Stimulated activated CD4-positive, alpha-beta T cell treated with anti-CD3 and anti-CD28 coated beads, Interleukin-15, amount 100 ng/mL, for 48 hours (primary cell): ENCODE data around the gene ARFGEF2.
"Not testable (repeated sequence)": the region's sequence is repeated elsewhere in the genome, so short reads cannot be mapped to it uniquely, and the experiment has no call there.

Experiments used
- DNase-seq, 2 donors: peaks; one replicate each; pipeline ENCODE4 v3.0.0-alpha.2; 2020; ENCODE audit warnings: low read depth in 2 of 2

ARFGEF2 gene

GRCh38 chr20:49074521-49074920 lies 153.0 kb downstream of the ARFGEF2 start:
- DNase-seq = no peak

GRCh38 chr20:49078310-49078709 lies 156.8 kb downstream of the ARFGEF2 start:
- DNase-seq = no peak

GRCh38 chr20:49082295-49082694 lies 160.8 kb downstream of the ARFGEF2 start:
- DNase-seq = not testable (repeated sequence)
